Karpas-422 (cell line): ENCODE results near the gene MFSD1. TPM values are rescaled to one million over a fixed set of nuclear protein-coding genes. Genes with fewer than 3 reads are reported as not detected.

Experiments used
- DNase-seq: peaks from one replicate; pipeline ENCODE4 v3.0.0-alpha.2; 2015
- H2AFZ ChIP-seq: fragments of 200-600 bp; sonication (generic); 2 replicates; pipeline ENCODE4 v1.6.1; 2014; ENCODE audit warnings: antibody characterized with exemption, low read length, mixed read lengths
- H3K27ac ChIP-seq: fragments of 200-600 bp; sonication (generic); 2 replicates; pipeline ENCODE4 v1.5.1; 2014; ENCODE audit warnings: mild to moderate bottlenecking, low read length, moderate library complexity
- H3K27me3 ChIP-seq: fragments of 200-600 bp; sonication (generic); 2 replicates; pipeline ENCODE4 v1.6.1; 2014; ENCODE audit warnings: low read length, mixed read lengths
- H3K36me3 ChIP-seq: fragments of 200-600 bp; sonication (generic); 2 replicates; pipeline ENCODE4 v1.6.1; 2014; ENCODE audit warnings: low read length, mixed read lengths; ENCODE audit not compliant: insufficient read depth
- H3K4me1 ChIP-seq: fragments of 200-600 bp; sonication (generic); 2 replicates; pipeline ENCODE4 v1.6.1; 2014; ENCODE audit warnings: mild to moderate bottlenecking, low read length, mixed read lengths
- H3K4me2 ChIP-seq: fragments of 200-600 bp; sonication (generic); 2 replicates; pipeline ENCODE4 v1.6.1; 2014; ENCODE audit warnings: low read length, low read depth, mild to moderate bottlenecking; ENCODE audit not compliant: poor library complexity, severe bottlenecking
- H3K4me3 ChIP-seq: fragments of 200-600 bp; sonication (generic); 2 replicates; pipeline ENCODE4 v1.5.1; 2014; ENCODE audit warnings: mild to moderate bottlenecking, antibody characterized with exemption, low read length, mixed read lengths
- H3K79me2 ChIP-seq: fragments of 200-600 bp; sonication (generic); 2 replicates; pipeline ENCODE4 v1.6.1; 2014; ENCODE audit warnings: mild to moderate bottlenecking, low read length, mixed read lengths
- H3K9ac ChIP-seq: fragments of 200-600 bp; sonication (generic); 2 replicates; pipeline ENCODE4 v1.6.0; 2014; ENCODE audit warnings: low read length
- H3K9me2 ChIP-seq: fragments of 200-600 bp; sonication (generic), shearing (Covaris generic); replicated peaks from 2 replicates; pipeline ENCODE4 v1.6.0; 2014; ENCODE audit warnings: mild to moderate bottlenecking, low read length, moderate library complexity; ENCODE audit not compliant: insufficient read depth
- H3K9me3 ChIP-seq: fragments of 300-700, 200-600 bp; sonication (generic); 2 replicates; pipeline ENCODE4 v1.6.1; 2014; ENCODE audit warnings: low read length, mixed read lengths
- H4K20me1 ChIP-seq: fragments of 200-600 bp; sonication (generic); 2 replicates; pipeline ENCODE4 v1.6.1; 2014; ENCODE audit warnings: mild to moderate bottlenecking, antibody characterized with exemption, low read length, low read depth; ENCODE audit not compliant: insufficient read depth
- total RNA-seq: library from RNA; depleted of rRNA; stranded (reverse); fragments of >200 nt; shearing (Covaris generic); gene quantifications from 2 replicates; pipeline ENCODE4 v1.2.3, GENCODE V29; 2014; ENCODE audit warnings: low replicate concordance; rRNA removed

The MFSD1 gene
- 64.7 and 114 TPM in 2 replicates for total RNA-seq

- peak within 1 kb of the TSS; percentile 90 for H3K4me2 ChIP-seq
- H2AFZ ChIP-seq, result peak within 1 kb of the TSS; percentile 87
- peak; percentile 94 for DNase-seq
- H3K79me2 ChIP-seq, result peaks cover 49% of the 10 kb centered on the region
- H3K27ac ChIP-seq, result no peak within 1 kb of the TSS; the same call in 1 of the 2 replicates
- peak within 1 kb of the TSS; percentile 84 for H3K9ac ChIP-seq
- no peaks in the 10 kb centered on the region for H3K9me3 ChIP-seq
- H4K20me1 ChIP-seq, result no peaks in the 10 kb centered on the region
- H3K36me3 ChIP-seq, result peaks cover 15% of the 10 kb centered on the region; the same call in 1 of the 2 replicates
- H3K4me1 ChIP-seq, result peaks cover 40% of the 10 kb centered on the region
- no peaks in the 10 kb centered on the region for H3K9me2 ChIP-seq
- no peaks in the 10 kb centered on the region for H3K27me3 ChIP-seq
- H3K4me3 ChIP-seq, result peak within 1 kb of the TSS; percentile 88
Measured at GRCh38 chr3:158801696-158802408, at the start of gene MFSD1. TSS of gene MFSD1 (plus strand) at chr3:158802054. CDS start at chr3:158802153, 99 bp downstream.

- H2AFZ ChIP-seq, result no peak overlapping the region
- H3K4me2 ChIP-seq, result no peak overlapping the region
- no peaks in the 10 kb centered on the region for H3K27me3 ChIP-seq
- no peak overlapping the region for H3K9ac ChIP-seq
- no peaks in the 10 kb centered on the region for H3K36me3 ChIP-seq
- no peaks in the 10 kb centered on the region for H3K9me2 ChIP-seq
- no peaks in the 10 kb centered on the region for H4K20me1 ChIP-seq
- H3K27ac ChIP-seq, result no peak overlapping the region
- no peak for DNase-seq
- no peaks in the 10 kb centered on the region for H3K79me2 ChIP-seq
- H3K4me3 ChIP-seq, result no peak overlapping the region
- H3K4me1 ChIP-seq, result no peaks in the 10 kb centered on the region
- no peaks in the 10 kb centered on the region for H3K9me3 ChIP-seq
Measured at GRCh38 chr3:158753854-158754253, 48.0 kb upstream of the MFSD1 start.

- H3K27ac ChIP-seq, result no peak overlapping the region
- H3K4me3 ChIP-seq, result no peak overlapping the region
- H3K79me2 ChIP-seq, result no peaks in the 10 kb centered on the region
- no peak overlapping the region for H3K4me2 ChIP-seq
- H3K9me3 ChIP-seq, result no peaks in the 10 kb centered on the region
- H3K4me1 ChIP-seq, result no peaks in the 10 kb centered on the region
- no peak for DNase-seq
- no peak overlapping the region for H3K9ac ChIP-seq
- no peaks in the 10 kb centered on the region for H3K9me2 ChIP-seq
- no peak overlapping the region for H2AFZ ChIP-seq
- no peaks in the 10 kb centered on the region for H3K36me3 ChIP-seq
- no peaks in the 10 kb centered on the region for H4K20me1 ChIP-seq
- H3K27me3 ChIP-seq, result no peaks in the 10 kb centered on the region
Measured at GRCh38 chr3:158755421-158755820, 46.4 kb upstream of the MFSD1 start.

GRCh38 chr3:158761350-158761749 lies 40.5 kb upstream of the MFSD1 start:
- H2AFZ ChIP-seq, result no peak overlapping the region
- H3K9me3 ChIP-seq, result no peaks in the 10 kb centered on the region
- no peak overlapping the region for H3K4me2 ChIP-seq
- no peak for DNase-seq
- no peaks in the 10 kb centered on the region for H3K36me3 ChIP-seq
- H3K9ac ChIP-seq, result no peak overlapping the region
- H4K20me1 ChIP-seq, result no peaks in the 10 kb centered on the region
- no peaks in the 10 kb centered on the region for H3K4me1 ChIP-seq
- no peaks in the 10 kb centered on the region for H3K27me3 ChIP-seq
- no peak overlapping the region for H3K27ac ChIP-seq
- H3K9me2 ChIP-seq, result no peaks in the 10 kb centered on the region
- no peaks in the 10 kb centered on the region for H3K79me2 ChIP-seq
- no peak overlapping the region for H3K4me3 ChIP-seq

GRCh38 chr3:158762701-158763100 lies 39.2 kb upstream of the MFSD1 start:
- no peak overlapping the region for H2AFZ ChIP-seq
- H3K27me3 ChIP-seq, result no peaks in the 10 kb centered on the region
- H3K4me1 ChIP-seq, result no peaks in the 10 kb centered on the region
- no peaks in the 10 kb centered on the region for H3K9me2 ChIP-seq
- H3K4me2 ChIP-seq, result no peak overlapping the region
- no peaks in the 10 kb centered on the region for H3K9me3 ChIP-seq
- H3K4me3 ChIP-seq, result no peak overlapping the region
- no peak overlapping the region for H3K9ac ChIP-seq
- no peaks in the 10 kb centered on the region for H4K20me1 ChIP-seq
- no peaks in the 10 kb centered on the region for H3K36me3 ChIP-seq
- H3K27ac ChIP-seq, result no peak overlapping the region
- DNase-seq, result no peak
- no peaks in the 10 kb centered on the region for H3K79me2 ChIP-seq

GRCh38 chr3:158763421-158763820 lies 38.4 kb upstream of the MFSD1 start:
- H3K4me3 ChIP-seq, result no peak overlapping the region
- DNase-seq, result no peak
- no peaks in the 10 kb centered on the region for H3K27me3 ChIP-seq
- H3K9ac ChIP-seq, result no peak overlapping the region
- no peaks in the 10 kb centered on the region for H3K4me1 ChIP-seq
- no peaks in the 10 kb centered on the region for H3K9me2 ChIP-seq
- no peaks in the 10 kb centered on the region for H3K79me2 ChIP-seq
- H3K36me3 ChIP-seq, result no peaks in the 10 kb centered on the region
- H3K27ac ChIP-seq, result no peak overlapping the region
- H3K4me2 ChIP-seq, result no peak overlapping the region
- no peak overlapping the region for H2AFZ ChIP-seq
- H3K9me3 ChIP-seq, result no peaks in the 10 kb centered on the region
- no peaks in the 10 kb centered on the region for H4K20me1 ChIP-seq

GRCh38 chr3:158765518-158766205 lies 36.2 kb upstream of the MFSD1 start:
- Histone ChIP-seq H3K9me2 (no peaks in the 10 kb centered on the region), H3K79me2 (no peaks in the 10 kb centered on the region), H3K9ac (no peak overlapping the region), H3K27me3 (no peaks in the 10 kb centered on the region), H4K20me1 (no peaks in the 10 kb centered on the region), H3K27ac (no peak overlapping the region), H3K9me3 (no peaks in the 10 kb centered on the region), H3K4me1 (no peaks in the 10 kb centered on the region), H2AFZ (no peak overlapping the region), H3K4me3 (no peak overlapping the region), H3K4me2 (no peak overlapping the region), H3K36me3 (no peaks in the 10 kb centered on the region)
- DNase-seq, result no peak

GRCh38 chr3:158766364-158766763 lies 35.5 kb upstream of the MFSD1 start:
- no peaks in the 10 kb centered on the region for H3K9me2 ChIP-seq

More at GRCh38 chr3:158766364-158766763, 35.5 kb upstream of the MFSD1 start:
- no peaks in the 10 kb centered on the region for H3K9me3 ChIP-seq
- no peaks in the 10 kb centered on the region for H3K4me1 ChIP-seq
- no peak for DNase-seq
- no peaks in the 10 kb centered on the region for H4K20me1 ChIP-seq
- no peak overlapping the region for H3K9ac ChIP-seq
- H3K27ac ChIP-seq, result no peak overlapping the region
- H3K4me2 ChIP-seq, result no peak overlapping the region
- H3K4me3 ChIP-seq, result no peak overlapping the region
- no peak overlapping the region for H2AFZ ChIP-seq
- no peaks in the 10 kb centered on the region for H3K79me2 ChIP-seq
- H3K27me3 ChIP-seq, result no peaks in the 10 kb centered on the region
- no peaks in the 10 kb centered on the region for H3K36me3 ChIP-seq
